GM13977 (cell line): ENCODE measurements around the gene PCNX2.
"Not testable (repeated sequence)": the region's sequence is repeated elsewhere in the genome, so short reads cannot be mapped to it uniquely, and the experiment has no call there.

Experiments used
- DNase-seq: peaks from one replicate; pipeline ENCODE4 v3.0.0; 2012; ENCODE audit warnings: low spot score
- CTCF ChIP-seq: IDR thresholded peaks from 2 replicates; pipeline ENCODE4 v1.5.1; 2012; ENCODE audit warnings: mild to moderate bottlenecking, control low read depth; ENCODE audit not compliant: insufficient read depth; ENCODE audit errors: extremely low read depth, missing control alignments
- in situ Hi-C: fragments of 300-500 bp; cut with MboI; formaldehyde crosslinking; loops from one replicate; pipeline ENCODE4 v1.12.0; 2022; ENCODE audit warnings: low sequenced_read_pairs, low pct_unique_long_range_greater_than_20kb, mixed read lengths, inconsistent platforms; ENCODE audit not compliant: unreplicated experiment

PCNX2 gene

GRCh38 chr1:233006108-233006507, 289.4 kb downstream of the PCNX2 start:
- no peak for TF ChIP-seq CTCF
- no peak for DNase-seq
- in situ Hi-C loops = no loop called here

GRCh38 chr1:233005703-233006102, 289.8 kb downstream of the PCNX2 start:
- no peak for TF ChIP-seq CTCF
- no peak for DNase-seq
- in situ Hi-C loops = no loop called here

GRCh38 chr1:233005156-233005555, 290.4 kb downstream of the PCNX2 start:
- TF ChIP-seq CTCF = no peak
- in situ Hi-C loops = no loop called here
- no peak for DNase-seq

GRCh38 chr1:233004451-233004850, 291.1 kb downstream of the PCNX2 start:
- in situ Hi-C loops = no loop called here
- no peak for DNase-seq
- TF ChIP-seq CTCF = no peak

GRCh38 chr1:233003638-233004037, 291.9 kb downstream of the PCNX2 start:
- in situ Hi-C loops, DNase-seq: not testable (repeated sequence)

- in situ Hi-C loops = no loop called here
- no peak for DNase-seq
- no peak for TF ChIP-seq CTCF
These were observed 295.4 kb downstream of the PCNX2 start for GRCh38 chr1:232999956-233000625.

GRCh38 chr1:232998646-232999045, 296.9 kb downstream of the PCNX2 start:
- in situ Hi-C loops = no loop called here

More at GRCh38 chr1:232998646-232999045, 296.9 kb downstream of the PCNX2 start:
- DNase-seq = no peak
- TF ChIP-seq CTCF = no peak
